NCI-H510A (cell line): ENCODE results near the gene EEFSEC.

Source experiments
- DNase-seq: peaks from one replicate; lab custom pipeline; 2025; lab: John Stamatoyannopoulos, UW

Gene EEFSEC

GRCh38 chr3:128369121-128369703 lies 215.9 kb downstream of the EEFSEC start:
- DNase-seq, result no peak

- no peak for DNase-seq
Measured at GRCh38 chr3:128369881-128370642, 216.8 kb downstream of the EEFSEC start.

GRCh38 chr3:128372281-128372680 lies 219.0 kb downstream of the EEFSEC start:
- no peak for DNase-seq

DNA sequence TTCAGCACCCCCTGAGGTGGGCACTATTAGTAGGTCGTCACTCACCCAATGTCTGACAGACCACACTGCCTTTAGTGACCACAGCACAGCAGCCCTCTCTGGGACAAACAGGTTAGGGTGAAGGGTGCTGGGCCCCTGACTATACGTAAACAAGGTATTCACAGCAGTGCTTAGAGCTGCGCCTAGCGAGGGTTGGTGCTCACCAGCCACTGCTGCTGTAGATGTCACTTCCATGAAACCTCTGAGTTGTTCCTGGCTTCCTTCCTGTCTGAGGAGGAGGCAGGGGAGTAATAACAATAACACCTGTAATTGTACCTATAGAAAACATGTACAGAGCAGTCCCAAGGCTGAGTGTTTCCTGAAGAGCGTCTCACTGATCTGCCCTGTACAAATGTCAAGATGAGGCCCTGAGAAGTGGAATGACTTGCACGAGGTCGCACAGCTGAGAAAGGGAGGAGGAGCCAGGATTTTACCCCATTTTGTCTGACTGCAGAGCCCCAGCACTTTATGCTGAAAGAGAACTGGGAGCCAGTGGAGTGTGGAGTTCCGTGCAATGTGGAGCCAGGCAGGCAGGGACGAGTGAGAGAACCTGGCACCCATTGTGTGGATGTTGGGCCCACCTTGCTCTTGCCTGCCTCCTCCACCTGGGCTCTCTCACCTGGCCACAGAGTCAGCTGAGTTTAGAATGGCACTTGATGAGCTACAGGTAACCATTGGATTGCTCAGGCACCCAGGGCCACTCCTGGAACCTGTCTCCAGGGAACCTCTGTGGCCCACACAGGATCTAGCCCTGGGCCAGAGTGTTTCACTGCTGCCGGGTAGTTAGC lies 219.6 kb downstream of the EEFSEC start:
- DNase-seq, result no peak

- no peak for DNase-seq
Measured at GRCh38 chr3:128374746-128375445, 221.6 kb downstream of the EEFSEC start.

GRCh38 chr3:128376516-128376915 lies 223.2 kb downstream of the EEFSEC start:
- no peak for DNase-seq

- DNase-seq, result no peak
Measured at GRCh38 chr3:128378631-128379347, 225.5 kb downstream of the EEFSEC start.

- no peak for DNase-seq
Measured at GRCh38 chr3:128379367-128380160, 226.3 kb downstream of the EEFSEC start.

DNA sequence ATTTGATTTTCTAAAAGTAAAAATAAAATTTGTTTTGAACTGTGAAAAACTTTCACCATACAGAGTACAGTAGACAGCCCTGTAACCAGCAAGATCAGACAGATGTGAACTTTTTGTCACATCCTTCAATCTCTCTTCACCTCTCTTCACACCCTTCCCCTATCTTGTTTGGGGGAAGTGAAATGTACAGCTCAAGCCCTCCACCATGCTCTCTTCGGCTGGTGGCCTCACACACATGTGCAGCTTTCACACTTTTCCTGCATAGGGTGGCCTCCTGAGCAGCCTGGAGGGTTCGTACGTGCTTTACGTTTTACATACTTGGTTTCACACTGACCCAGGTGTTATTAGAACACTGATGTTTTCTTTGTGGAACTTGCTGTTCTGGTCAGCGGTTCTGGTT lies 227.0 kb downstream of the EEFSEC start:
- no peak for DNase-seq

DNA sequence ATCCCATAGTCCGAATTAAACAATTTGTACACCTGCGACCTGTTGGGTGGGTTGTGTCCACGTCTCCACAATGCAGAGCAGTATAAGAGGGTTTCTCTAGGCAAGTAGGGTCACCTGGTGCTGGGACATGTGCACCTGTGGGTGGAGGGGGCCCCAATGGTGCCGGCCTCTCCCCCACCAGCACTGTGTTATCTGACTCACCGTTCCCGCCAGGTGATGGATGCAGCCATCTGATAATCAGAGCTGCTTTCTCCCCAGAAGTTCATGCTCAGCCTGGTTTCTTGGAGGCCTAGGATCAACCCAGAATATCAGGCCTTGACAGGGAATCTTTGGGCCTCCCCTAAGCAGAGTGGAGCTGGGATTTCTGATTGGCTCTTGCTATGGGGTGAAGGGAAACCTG lies 227.4 kb downstream of the EEFSEC start:
- DNase-seq, result no peak

DNA sequence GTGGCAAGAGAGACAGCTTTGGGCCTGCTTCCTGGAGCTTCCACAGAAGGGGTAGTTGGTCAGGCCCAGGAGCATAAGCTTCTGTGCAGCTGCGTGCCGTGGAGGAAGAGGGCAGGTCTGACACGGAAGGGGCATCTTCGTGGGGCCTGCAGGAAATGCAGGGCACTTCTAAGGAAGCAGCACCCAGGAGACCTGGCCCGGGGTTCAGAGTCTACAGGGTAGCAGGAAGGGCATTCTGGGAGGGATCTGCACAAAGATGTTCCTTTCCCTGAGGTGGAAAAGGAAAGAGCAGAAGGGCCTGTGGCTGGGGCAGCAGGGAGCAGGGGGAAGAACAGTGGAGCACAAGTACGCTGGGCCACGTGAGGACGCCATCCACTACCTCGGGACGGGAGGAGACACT lies 228.3 kb downstream of the EEFSEC start:
- no peak for DNase-seq

DNA sequence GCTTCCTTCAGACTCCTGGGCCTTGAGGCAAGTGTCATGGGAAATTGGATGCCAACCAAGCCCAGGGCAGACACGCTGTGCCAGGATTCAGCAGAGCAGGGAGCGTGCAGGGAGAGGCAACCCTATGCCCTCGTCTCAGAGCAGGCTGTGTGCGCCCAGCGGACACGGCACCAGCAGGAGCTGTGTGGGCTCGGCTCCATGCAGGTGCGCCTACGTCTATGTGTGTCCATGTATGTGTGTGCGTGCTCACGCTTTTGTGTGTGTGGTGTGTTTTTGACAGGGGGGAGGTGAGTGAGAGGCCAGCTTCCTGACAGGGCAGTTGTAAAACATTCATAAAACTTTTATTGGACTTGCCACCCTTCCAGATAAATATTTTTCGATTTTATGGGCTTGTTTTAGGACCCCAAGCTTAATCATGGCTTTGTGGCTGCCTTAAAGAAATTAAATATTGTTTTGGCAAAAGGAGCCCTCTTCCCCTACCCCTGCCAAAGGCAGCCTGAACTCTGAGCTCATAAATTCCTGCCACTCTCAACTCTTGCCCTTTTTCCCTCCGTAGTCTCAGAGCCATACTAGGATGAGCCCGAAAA lies 229.0 kb downstream of the EEFSEC start:
- DNase-seq, result no peak

- DNase-seq, result no peak
Measured at GRCh38 chr3:128383316-128384235, 230.3 kb downstream of the EEFSEC start.

GRCh38 chr3:128385080-128385832 lies 232.0 kb downstream of the EEFSEC start:
- DNase-seq, result no peak

GRCh38 chr3:128388932-128389331 lies 235.7 kb downstream of the EEFSEC start:
- DNase-seq, result no peak

DNA sequence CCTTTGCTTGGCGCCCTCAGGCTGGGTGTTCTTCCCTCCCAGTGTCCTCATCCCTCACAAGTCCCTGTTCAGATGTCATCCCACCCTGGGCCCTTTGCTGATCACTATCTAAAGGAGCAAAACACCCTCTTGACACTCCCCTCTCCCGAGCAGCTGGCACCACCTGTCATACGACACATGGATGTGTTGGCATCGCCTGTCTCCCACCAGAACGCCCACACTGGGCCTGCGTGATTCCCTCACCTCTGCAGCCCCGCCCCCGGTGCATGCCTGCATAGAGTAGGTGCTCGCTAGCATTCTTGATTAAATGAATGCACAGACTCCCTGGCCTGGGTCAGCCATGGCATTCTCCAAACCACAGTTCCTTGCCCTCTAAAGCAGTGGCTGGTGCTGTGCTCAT lies 237.6 kb downstream of the EEFSEC start:
- no peak for DNase-seq

DNA sequence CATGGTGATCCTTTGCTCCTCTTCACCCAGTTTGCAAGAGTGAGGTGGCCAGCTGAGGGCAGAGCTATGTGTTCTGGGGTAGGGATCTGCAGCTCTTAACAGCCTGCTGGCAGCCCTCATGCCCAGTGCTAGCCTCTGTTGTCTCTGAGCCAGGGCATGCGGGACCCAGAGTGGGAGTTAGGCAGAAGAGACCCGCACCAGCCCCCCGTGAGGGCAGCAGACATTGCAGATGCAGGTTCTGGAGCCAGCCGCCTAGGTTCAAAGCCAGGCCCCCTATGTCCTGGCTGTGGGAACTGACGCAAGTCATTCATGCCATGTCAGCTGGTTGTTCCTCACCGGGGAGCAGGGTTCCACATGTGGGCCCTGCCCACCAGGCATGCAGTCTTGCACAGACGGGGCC lies 238.7 kb downstream of the EEFSEC start:
- DNase-seq, result no peak

DNA sequence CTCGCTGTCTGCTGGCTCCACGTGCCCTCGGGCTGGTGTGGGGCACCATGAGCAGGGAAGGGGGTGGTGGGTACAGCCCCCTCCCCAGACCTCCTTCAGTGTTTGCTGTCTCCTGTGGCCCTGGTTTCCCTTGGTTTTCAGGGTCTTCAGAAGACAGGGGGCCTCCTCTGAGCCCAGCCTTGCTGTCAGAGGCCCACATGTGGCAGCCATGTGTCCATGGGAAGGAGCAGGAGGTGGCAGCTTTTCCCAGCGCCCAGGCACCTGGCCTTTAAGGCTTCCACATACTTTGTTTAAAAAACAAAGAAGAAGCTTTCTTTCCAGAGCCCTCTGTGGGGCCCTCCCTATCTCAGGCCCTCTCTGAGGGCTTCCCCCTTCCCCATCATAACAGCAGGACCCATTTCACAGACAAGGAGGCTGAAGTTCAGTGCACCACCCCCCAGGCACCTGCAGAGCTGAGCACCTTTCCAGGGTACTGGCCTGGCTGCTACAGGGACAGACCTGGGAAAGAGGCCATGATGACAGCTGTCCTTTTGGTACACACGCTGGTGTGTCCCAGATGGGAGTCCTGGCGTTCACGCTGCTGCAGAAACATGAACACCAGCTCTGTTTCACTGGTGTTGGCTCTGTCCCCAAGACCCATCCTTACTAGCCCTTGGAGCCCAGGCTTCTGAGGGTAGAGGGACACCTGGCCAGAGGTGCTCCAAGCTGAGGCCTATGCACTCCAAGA lies 239.7 kb downstream of the EEFSEC start:
- DNase-seq, result no peak
